ENCODE results near the gene RLF. TPM values are rescaled to one million over a fixed set of nuclear protein-coding genes. Genes with fewer than 3 reads are reported as not detected.
A peak's percentile ranks its signal among the peaks of the same experiment; 100 is the strongest.

Gene RLF
- total and polyA plus RNA-seq, 4 donors, result 1.7 to 13.4 (median 6.3) TPM

DNA sequence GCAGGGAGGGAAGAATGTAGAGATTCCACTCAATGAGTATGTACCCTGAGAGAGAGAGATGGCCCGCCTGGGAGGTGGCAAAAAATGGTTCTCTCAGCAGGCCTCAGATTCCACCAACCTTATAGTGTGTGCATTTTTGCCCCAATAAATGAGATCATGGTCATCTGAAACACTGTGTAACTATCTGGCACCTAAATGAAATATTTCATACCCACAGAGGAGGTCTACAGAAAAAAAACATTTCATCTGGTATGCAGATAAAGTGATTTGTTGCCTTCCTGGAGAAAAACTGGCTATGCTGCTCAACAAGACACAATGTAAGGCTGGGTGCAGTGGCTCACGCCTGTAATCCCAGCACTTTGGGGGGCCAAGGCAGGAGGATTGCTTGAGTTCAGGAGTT, 91.4 kb downstream of the RLF start:
- WGBS, result 94% methylated on average over 2 of the region's 2 CpGs
- Histone ChIP-seq H3K36me3 (ENCODE audit: control insufficient read depth in 4 of 4, insufficient read depth in 3 of 4, low read depth in 1 of 4, low read length in 3 of 4) (no peaks in the 10 kb centered on the region), H3K4me3 (ENCODE audit: low read depth in 1 of 3, low read length in 3 of 3) (no peak overlapping the region), H3K9me3 (ENCODE audit: control insufficient read depth in 4 of 4, low read length in 3 of 4) (no peaks in the 10 kb centered on the region), H3K27me3 (ENCODE audit: control insufficient read depth in 4 of 4, insufficient read depth in 4 of 4, low read length in 3 of 4) (no peaks in the 10 kb centered on the region), H3K4me1 (ENCODE audit: control insufficient read depth in 4 of 4, insufficient read depth in 4 of 4, low read length in 3 of 4) (peaks cover 2 to 7% (median 6%) of the 10 kb centered on the region in 4 donors), H3K27ac (ENCODE audit: low read depth in 1 of 2, low read length in 2 of 2) (no peak overlapping the region), H3K9ac (ENCODE audit: low read depth in 1 of 2, low read length in 2 of 2) (no peak overlapping the region)
- no peak for TF ChIP-seq HNF4A (conservative IDR thresholded peaks at IDR 0.05)
- no peak for TF ChIP-seq ATF3 (IDR thresholded peaks at IDR 0.05)
- TF ChIP-seq GABPA (IDR thresholded peaks at IDR 0.05 in 1 of 2, conservative IDR thresholded peaks at IDR 0.05 in 1 of 2), result no peak
- no peak for DNase-seq (ENCODE audit: low spot score)

- TF ChIP-seq ATF3 (IDR thresholded peaks at IDR 0.05), result no peak
- no peak for TF ChIP-seq NR2F2 (IDR thresholded peaks at IDR 0.05)
- TF ChIP-seq SP1 (IDR thresholded peaks at IDR 0.05), result no peak
- TF ChIP-seq, protein P1, sequence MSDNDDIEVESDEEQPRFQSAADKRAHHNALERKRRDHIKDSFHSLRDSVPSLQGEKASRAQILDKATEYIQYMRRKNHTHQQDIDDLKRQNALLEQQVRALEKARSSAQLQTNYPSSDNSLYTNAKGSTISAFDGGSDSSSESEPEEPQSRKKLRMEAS (IDR thresholded peaks at IDR 0.05), result no peak
- TF ChIP-seq HNF4G (IDR thresholded peaks at IDR 0.05), result no peak
- no peak for TF ChIP-seq FOXA2 (IDR thresholded peaks at IDR 0.05)
- TF ChIP-seq GABPA (IDR thresholded peaks at IDR 0.05 in 1 of 2, conservative IDR thresholded peaks at IDR 0.05 in 1 of 2), result no peak
- TF ChIP-seq YY1 (IDR thresholded peaks at IDR 0.05), result no peak
- no peak for TF ChIP-seq HNF4A (conservative IDR thresholded peaks at IDR 0.05)
- TF ChIP-seq REST (IDR thresholded peaks at IDR 0.05), result no peak
- no peak for TF ChIP-seq FOXA1 (IDR thresholded peaks at IDR 0.05)
- no peak for TF ChIP-seq RXRA (IDR thresholded peaks at IDR 0.05)
- DNase-seq (ENCODE audit: low spot score), result no peak
- H3K4me3 ChIP-seq (ENCODE audit: low read depth in 1 of 3, low read length in 3 of 3), result no peak overlapping the region
- no peak overlapping the region for H3K9ac ChIP-seq (ENCODE audit: low read depth in 1 of 2, low read length in 2 of 2)
- H3K27ac ChIP-seq (ENCODE audit: low read depth in 1 of 2, low read length in 2 of 2), result no peak overlapping the region
- no peaks in the 10 kb centered on the region for H3K9me3 ChIP-seq (ENCODE audit: control insufficient read depth in 4 of 4, low read length in 3 of 4)
- H3K36me3 ChIP-seq (ENCODE audit: control insufficient read depth in 4 of 4, insufficient read depth in 3 of 4, low read depth in 1 of 4, low read length in 3 of 4), result peaks cover 0 to 2% (median under 1%) of the 10 kb centered on the region in 4 donors
- H3K27me3 ChIP-seq (ENCODE audit: control insufficient read depth in 4 of 4, insufficient read depth in 4 of 4, low read length in 3 of 4), result no peaks in the 10 kb centered on the region
- peaks cover 2 to 13% (median 7%) of the 10 kb centered on the region in 4 donors for H3K4me1 ChIP-seq (ENCODE audit: control insufficient read depth in 4 of 4, insufficient read depth in 4 of 4, low read length in 3 of 4)
These were observed 94.0 kb downstream of the RLF start for GRCh38 chr1:40255231-40255630.

DNA sequence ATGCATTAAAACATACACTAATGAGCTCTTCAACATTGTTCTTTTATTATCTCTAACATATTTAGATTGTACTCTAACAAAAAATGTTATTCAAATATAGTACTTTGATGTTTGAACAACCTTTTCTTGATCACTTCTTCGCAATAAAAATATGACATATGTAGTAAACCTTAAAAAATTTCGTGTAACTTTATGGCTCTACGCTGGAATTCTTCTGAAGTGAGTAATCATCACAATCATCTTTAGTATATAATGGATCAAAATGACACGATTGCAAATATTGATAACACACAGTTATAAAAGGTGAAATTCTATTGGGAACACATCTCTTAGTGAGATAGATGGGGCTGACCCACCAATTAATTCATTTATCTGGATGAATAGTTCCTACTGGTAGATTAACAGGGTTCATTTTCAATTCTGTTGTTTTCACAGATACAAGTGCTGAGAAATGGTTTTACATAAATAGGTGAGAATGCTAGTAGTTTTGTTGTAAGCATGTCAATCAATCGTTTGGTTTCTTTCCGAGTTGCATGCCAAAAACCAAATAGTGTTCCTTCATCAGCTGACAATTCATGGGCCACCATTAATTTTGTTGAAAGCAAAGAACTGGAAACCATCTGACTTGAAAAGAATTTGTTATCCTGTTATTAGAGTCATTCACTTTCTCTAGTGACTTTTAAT, 95.4 kb downstream of the RLF start:
- Histone ChIP-seq H3K36me3 (ENCODE audit: control insufficient read depth in 4 of 4, insufficient read depth in 3 of 4, low read depth in 1 of 4, low read length in 3 of 4) (peaks cover 0 to 13% (median 8%) of the 10 kb centered on the region in 4 donors), H3K9me3 (ENCODE audit: control insufficient read depth in 4 of 4, low read length in 3 of 4) (no peaks in the 10 kb centered on the region), H3K27me3 (ENCODE audit: control insufficient read depth in 4 of 4, insufficient read depth in 4 of 4, low read length in 3 of 4) (no peaks in the 10 kb centered on the region), H3K4me3 (ENCODE audit: low read depth in 1 of 3, low read length in 3 of 3) (peak overlapping the region; percentile 16 to 100 (median 96)), H3K9ac (ENCODE audit: low read depth in 1 of 2, low read length in 2 of 2) (peak overlapping the region; percentile 96 to 97), H3K4me1 (ENCODE audit: control insufficient read depth in 4 of 4, insufficient read depth in 4 of 4, low read length in 3 of 4) (peaks cover 2 to 13% (median 7%) of the 10 kb centered on the region in 4 donors), H3K27ac (ENCODE audit: low read depth in 1 of 2, low read length in 2 of 2) (no peak overlapping the region)
- WGBS, result 59% methylated on average over 6 of the region's 6 CpGs
- DNase-seq (ENCODE audit: low spot score), result no peak
- TF ChIP-seq JUND (IDR thresholded peaks at IDR 0.05), result no peak
- TF ChIP-seq, protein P2, sequence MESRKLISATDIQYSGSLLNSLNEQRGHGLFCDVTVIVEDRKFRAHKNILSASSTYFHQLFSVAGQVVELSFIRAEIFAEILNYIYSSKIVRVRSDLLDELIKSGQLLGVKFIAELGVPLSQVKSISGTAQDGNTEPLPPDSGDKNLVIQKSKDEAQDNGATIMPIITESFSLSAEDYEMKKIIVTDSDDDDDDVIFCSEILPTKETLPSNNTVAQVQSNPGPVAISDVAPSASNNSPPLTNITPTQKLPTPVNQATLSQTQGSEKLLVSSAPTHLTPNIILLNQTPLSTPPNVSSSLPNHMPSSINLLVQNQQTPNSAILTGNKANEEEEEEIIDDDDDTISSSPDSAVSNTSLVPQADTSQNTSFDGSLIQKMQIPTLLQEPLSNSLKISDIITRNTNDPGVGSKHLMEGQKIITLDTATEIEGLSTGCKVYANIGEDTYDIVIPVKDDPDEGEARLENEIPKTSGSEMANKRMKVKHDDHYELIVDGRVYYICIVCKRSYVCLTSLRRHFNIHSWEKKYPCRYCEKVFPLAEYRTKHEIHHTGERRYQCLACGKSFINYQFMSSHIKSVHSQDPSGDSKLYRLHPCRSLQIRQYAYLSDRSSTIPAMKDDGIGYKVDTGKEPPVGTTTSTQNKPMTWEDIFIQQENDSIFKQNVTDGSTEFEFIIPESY (IDR thresholded peaks at IDR 0.05), result no peak
- TF ChIP-seq SP1 (IDR thresholded peaks at IDR 0.05), result no peak
- TF ChIP-seq, protein P3, sequence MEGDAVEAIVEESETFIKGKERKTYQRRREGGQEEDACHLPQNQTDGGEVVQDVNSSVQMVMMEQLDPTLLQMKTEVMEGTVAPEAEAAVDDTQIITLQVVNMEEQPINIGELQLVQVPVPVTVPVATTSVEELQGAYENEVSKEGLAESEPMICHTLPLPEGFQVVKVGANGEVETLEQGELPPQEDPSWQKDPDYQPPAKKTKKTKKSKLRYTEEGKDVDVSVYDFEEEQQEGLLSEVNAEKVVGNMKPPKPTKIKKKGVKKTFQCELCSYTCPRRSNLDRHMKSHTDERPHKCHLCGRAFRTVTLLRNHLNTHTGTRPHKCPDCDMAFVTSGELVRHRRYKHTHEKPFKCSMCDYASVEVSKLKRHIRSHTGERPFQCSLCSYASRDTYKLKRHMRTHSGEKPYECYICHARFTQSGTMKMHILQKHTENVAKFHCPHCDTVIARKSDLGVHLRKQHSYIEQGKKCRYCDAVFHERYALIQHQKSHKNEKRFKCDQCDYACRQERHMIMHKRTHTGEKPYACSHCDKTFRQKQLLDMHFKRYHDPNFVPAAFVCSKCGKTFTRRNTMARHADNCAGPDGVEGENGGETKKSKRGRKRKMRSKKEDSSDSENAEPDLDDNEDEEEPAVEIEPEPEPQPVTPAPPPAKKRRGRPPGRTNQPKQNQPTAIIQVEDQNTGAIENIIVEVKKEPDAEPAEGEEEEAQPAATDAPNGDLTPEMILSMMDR (IDR thresholded peaks at IDR 0.05; ENCODE audit: low read depth, low read length, missing input control), result no peak
- TF ChIP-seq TAF1 (conservative IDR thresholded peaks at IDR 0.05), result no peak
- TF ChIP-seq FOXA2 (IDR thresholded peaks at IDR 0.05), result no peak
- no peak for TF ChIP-seq FOXA1 (IDR thresholded peaks at IDR 0.05)
- TF ChIP-seq EGR1 (IDR thresholded peaks at IDR 0.05; ENCODE audit: low read depth in 2 of 2), result no peak
- TF ChIP-seq YY1 (IDR thresholded peaks at IDR 0.05), result no peak
- TF ChIP-seq RAD21 (IDR thresholded peaks at IDR 0.05), result no peak

Data from liver (tissue), 9 donors.